ENCODE measurements around the gene ASTN2.

Gene ASTN2

GRCh38 chr9:116628716-116629115 is 786.1 kb downstream of the ASTN2 start:
- TF ChIP-seq EZH2 (IDR thresholded peaks at IDR 0.05; ENCODE audit: borderline replicate concordance, low read length): no peak
- no peak for TF ChIP-seq CTCF (IDR thresholded peaks at IDR 0.05; ENCODE audit: low read length)
- Histone ChIP-seq H3K4me1 (ENCODE audit: insufficient read depth, low read length, severe bottlenecking) (no peaks in the 10 kb centered on the region), H3K27ac (ENCODE audit: low read depth, low read length, poor library complexity, severe bottlenecking) (no peak overlapping the region), H3K79me2 (ENCODE audit: insufficient read depth, low read length) (no peaks in the 10 kb centered on the region), H3K4me3 (ENCODE audit: low read depth, low read length, poor library complexity, severe bottlenecking) (no peak overlapping the region), H3K9ac (ENCODE audit: low read length) (no peak overlapping the region), H3K36me3 (ENCODE audit: insufficient read depth, low read length) (no peaks in the 10 kb centered on the region), H3K9me2 (ENCODE audit: low read depth, low read length) (no peaks in the 10 kb centered on the region), H3K9me3 (ENCODE audit: low read length) (no peaks in the 10 kb centered on the region), H3F3A (ENCODE audit: insufficient read depth, low read length) (no peaks in the 10 kb centered on the region), H3K27me3 (ENCODE audit: insufficient read depth, low read length) (no peaks in the 10 kb centered on the region), H2AFZ (ENCODE audit: low read length) (no peak overlapping the region), H3K4me2 (ENCODE audit: low read length) (no peak overlapping the region), H4K20me1 (ENCODE audit: insufficient read depth, low read length) (no peaks in the 10 kb centered on the region)

- H3K9me3 ChIP-seq (ENCODE audit: low read length): no peaks in the 10 kb centered on the region
- H3K4me3 ChIP-seq (ENCODE audit: low read depth, low read length, poor library complexity, severe bottlenecking): no peak overlapping the region
- no peak overlapping the region for H3K27ac ChIP-seq (ENCODE audit: low read depth, low read length, poor library complexity, severe bottlenecking)
- H3K4me1 ChIP-seq (ENCODE audit: insufficient read depth, low read length, severe bottlenecking): no peaks in the 10 kb centered on the region
- H3K9me2 ChIP-seq (ENCODE audit: low read depth, low read length): no peaks in the 10 kb centered on the region
- no peaks in the 10 kb centered on the region for H3F3A ChIP-seq (ENCODE audit: insufficient read depth, low read length)
- no peaks in the 10 kb centered on the region for H3K36me3 ChIP-seq (ENCODE audit: insufficient read depth, low read length)
- H2AFZ ChIP-seq (ENCODE audit: low read length): no peak overlapping the region
- H3K79me2 ChIP-seq (ENCODE audit: insufficient read depth, low read length): no peaks in the 10 kb centered on the region
- no peaks in the 10 kb centered on the region for H3K27me3 ChIP-seq (ENCODE audit: insufficient read depth, low read length)
- H3K9ac ChIP-seq (ENCODE audit: low read length): no peak overlapping the region
- no peaks in the 10 kb centered on the region for H4K20me1 ChIP-seq (ENCODE audit: insufficient read depth, low read length)
- TF ChIP-seq EZH2 (IDR thresholded peaks at IDR 0.05; ENCODE audit: borderline replicate concordance, low read length) (no peak), CTCF (IDR thresholded peaks at IDR 0.05; ENCODE audit: low read length) (no peak)
- no peak overlapping the region for H3K4me2 ChIP-seq (ENCODE audit: low read length)
Measured at GRCh38 chr9:116627433-116627832, 787.4 kb downstream of the ASTN2 start.

- Histone ChIP-seq H3K9me3 (ENCODE audit: low read length) (no peaks in the 10 kb centered on the region), H2AFZ (ENCODE audit: low read length) (no peak overlapping the region), H3K9me2 (ENCODE audit: low read depth, low read length) (no peaks in the 10 kb centered on the region), H3K4me3 (ENCODE audit: low read depth, low read length, poor library complexity, severe bottlenecking) (no peak overlapping the region), H3K79me2 (ENCODE audit: insufficient read depth, low read length) (no peaks in the 10 kb centered on the region), H3K4me1 (ENCODE audit: insufficient read depth, low read length, severe bottlenecking) (no peaks in the 10 kb centered on the region), H3K4me2 (ENCODE audit: low read length) (no peak overlapping the region), H4K20me1 (ENCODE audit: insufficient read depth, low read length) (no peaks in the 10 kb centered on the region), H3K9ac (ENCODE audit: low read length) (no peak overlapping the region), H3K27ac (ENCODE audit: low read depth, low read length, poor library complexity, severe bottlenecking) (no peak overlapping the region), H3K27me3 (ENCODE audit: insufficient read depth, low read length) (no peaks in the 10 kb centered on the region), H3K36me3 (ENCODE audit: insufficient read depth, low read length) (no peaks in the 10 kb centered on the region), H3F3A (ENCODE audit: insufficient read depth, low read length) (no peaks in the 10 kb centered on the region)
- no peak for TF ChIP-seq EZH2 (IDR thresholded peaks at IDR 0.05; ENCODE audit: borderline replicate concordance, low read length)
- no peak for TF ChIP-seq CTCF (IDR thresholded peaks at IDR 0.05; ENCODE audit: low read length)
Measured at GRCh38 chr9:116626762-116627161, 788.1 kb downstream of the ASTN2 start.

Measured in OCI-LY1 (cell line).